HAP-1 (cell line): ENCODE results near the gene MTCL1.

Experiments
- DNase-seq, 2 experiments: peaks; one replicate each; pipeline ENCODE4 v3.0.0-alpha.2; 2016 to 2020; ENCODE audit warnings: low spot score in 2 of 2
- H3K27me3 ChIP-seq: fragments of 250-450 bp; sonication (Bioruptor Pico); 2 replicates; pipeline ENCODE4 v1.5.1; 2020; ENCODE audit warnings: low read depth, mild to moderate bottlenecking, moderate library complexity
- H3K36me3 ChIP-seq: fragments of 250-450 bp; sonication (Bioruptor Pico); replicated peaks from 2 replicates; pipeline ENCODE4 v1.5.1; 2020; ENCODE audit warnings: mild to moderate bottlenecking
- H3K4me1 ChIP-seq: fragments of 250-450 bp; sonication (Bioruptor Pico); 2 replicates; pipeline ENCODE4 v1.5.1; 2020; ENCODE audit warnings: mild to moderate bottlenecking
- H3K4me3 ChIP-seq: fragments of 250-450 bp; sonication (Bioruptor Pico); 2 replicates; pipeline ENCODE4 v1.5.1; 2020; ENCODE audit warnings: mild to moderate bottlenecking, moderate library complexity
- H3K9me3 ChIP-seq: fragments of 250-450 bp; sonication (Bioruptor Pico); 2 replicates; pipeline ENCODE4 v1.5.1; 2020; ENCODE audit warnings: mild to moderate bottlenecking, moderate library complexity
- in situ Hi-C: fragments of 300-500 bp; cut with MboI; formaldehyde crosslinking; loops from 3 replicates; pipeline ENCODE4 v1.14.3; 2020; ENCODE audit warnings: low sequenced_read_pairs, inconsistent platforms, mixed read lengths

The MTCL1 gene

GRCh38 chr18:8673256-8674209 is 31.8 kb upstream of the MTCL1 start:
- Histone ChIP-seq H3K9me3 (no peaks in the 10 kb centered on the region), H3K4me3 (no peak overlapping the region), H3K36me3 (no peaks in the 10 kb centered on the region), H3K27me3 (no peaks in the 10 kb centered on the region), H3K4me1 (no peaks in the 10 kb centered on the region)
- DNase-seq = no peak
- in situ Hi-C loops = no loop called here

DNA sequence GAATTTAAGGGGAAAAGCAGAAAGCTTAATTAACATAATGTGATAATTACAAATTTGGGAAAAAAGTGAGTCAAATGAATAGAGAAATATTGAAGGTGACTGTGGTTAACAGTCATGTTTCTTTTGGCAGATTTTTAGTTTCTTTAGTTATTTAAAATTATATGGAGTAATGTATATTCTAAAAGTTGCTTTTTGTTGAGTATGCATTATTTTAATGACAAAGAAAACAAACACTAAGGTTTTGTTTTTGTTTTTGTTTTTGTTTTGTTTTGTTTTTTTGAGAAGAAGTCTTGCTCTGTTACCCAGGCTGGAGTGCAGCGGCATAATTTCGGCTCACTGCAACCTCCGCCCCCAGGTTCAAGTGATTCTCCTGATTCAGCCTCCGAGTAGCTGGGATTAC is 30.3 kb upstream of the MTCL1 start:
- H3K9me3 ChIP-seq = no peaks in the 10 kb centered on the region
- no peaks in the 10 kb centered on the region for H3K36me3 ChIP-seq
- no peaks in the 10 kb centered on the region for H3K27me3 ChIP-seq
- no peaks in the 10 kb centered on the region for H3K4me1 ChIP-seq
- no peak for DNase-seq
- no peak overlapping the region for H3K4me3 ChIP-seq
- in situ Hi-C loops = no loop called here

DNA sequence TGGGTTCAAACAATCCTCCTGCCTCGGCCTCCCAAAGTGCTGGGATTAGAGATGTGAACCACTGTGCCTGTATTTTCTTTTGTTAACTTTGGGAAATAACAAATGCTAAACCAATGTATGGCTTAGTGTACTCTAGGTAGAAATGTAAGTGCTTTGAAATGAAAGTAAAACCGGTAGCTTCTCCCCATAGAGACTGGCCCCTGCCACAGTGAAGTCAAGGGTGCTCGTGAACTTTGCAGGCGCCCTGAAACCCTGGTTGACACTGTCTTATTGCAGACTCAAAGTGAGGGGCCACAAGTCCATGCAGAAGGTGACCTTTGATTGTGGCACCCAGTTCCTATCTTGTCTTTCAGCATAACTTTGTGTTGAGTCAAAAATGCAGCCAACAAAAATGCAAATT is 24.2 kb upstream of the MTCL1 start:
- no peaks in the 10 kb centered on the region for H3K36me3 ChIP-seq
- no peak for DNase-seq
- no peak overlapping the region for H3K4me3 ChIP-seq
- H3K27me3 ChIP-seq = no peaks in the 10 kb centered on the region
- H3K9me3 ChIP-seq = no peaks in the 10 kb centered on the region
- H3K4me1 ChIP-seq = peaks cover 5% of the 10 kb centered on the region; the same call in 1 of the 2 replicates
- in situ Hi-C loops = no loop called here

DNA sequence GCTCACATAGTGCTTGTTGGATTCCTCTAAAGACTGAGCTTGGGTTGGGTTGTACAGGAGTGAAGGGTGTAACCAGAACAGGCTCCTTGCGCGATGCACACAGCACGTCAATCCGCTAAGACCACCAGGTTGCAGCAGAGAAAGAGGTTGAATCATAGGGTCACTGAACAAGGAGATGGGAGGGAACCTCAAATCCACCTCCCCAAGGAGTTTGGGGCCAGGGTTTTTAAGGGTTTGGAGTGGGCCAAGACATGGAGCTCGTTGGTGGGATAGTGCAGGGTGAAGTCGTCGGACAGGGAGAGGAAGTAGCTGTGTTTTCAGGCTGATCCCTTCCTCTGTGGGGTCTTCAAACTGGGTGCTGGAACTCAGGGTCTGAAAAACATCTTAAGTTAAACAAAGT is 20.8 kb upstream of the MTCL1 start:
- Histone ChIP-seq H3K9me3 (no peaks in the 10 kb centered on the region), H3K27me3 (no peaks in the 10 kb centered on the region), H3K4me3 (no peak overlapping the region), H3K4me1 (peaks cover 11% of the 10 kb centered on the region), H3K36me3 (no peaks in the 10 kb centered on the region)
- in situ Hi-C loops = no loop called here
- no peak for DNase-seq

DNA sequence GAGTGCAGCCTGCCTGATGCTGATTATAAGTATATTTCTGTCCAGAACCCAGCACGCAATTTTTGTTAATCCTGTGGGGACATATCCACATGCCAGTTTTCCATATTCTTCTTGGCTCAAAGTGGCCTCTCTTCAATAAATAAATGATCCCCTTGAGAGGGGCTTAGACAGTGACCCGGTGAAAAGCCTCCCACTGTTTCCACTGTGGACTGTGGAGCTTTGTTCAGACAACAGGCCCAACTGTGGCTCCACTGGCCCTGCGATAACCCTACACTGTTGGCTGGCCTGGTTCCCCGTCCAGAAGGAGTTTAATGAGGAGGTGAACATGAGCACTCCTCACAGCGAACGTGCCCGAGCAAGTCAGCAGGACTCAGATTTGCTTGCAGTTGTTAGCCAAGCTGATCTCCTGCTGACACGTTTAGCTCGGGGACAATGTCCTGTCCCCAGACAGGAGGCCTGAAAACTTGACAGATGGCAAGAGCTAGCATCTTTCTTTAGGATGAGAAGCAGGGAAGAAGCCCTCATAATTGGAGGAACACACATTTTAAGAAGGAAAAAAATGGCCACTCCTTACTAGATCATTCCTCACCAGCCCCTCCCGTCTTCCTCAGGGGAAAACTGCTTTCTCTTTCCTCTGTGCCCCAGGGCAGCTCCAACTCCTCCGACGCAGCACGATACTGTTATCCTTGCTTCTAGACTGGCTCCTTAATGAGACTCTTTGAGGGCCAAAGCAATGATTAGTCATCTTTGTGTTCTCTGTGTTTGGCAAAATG is 20.0 kb upstream of the MTCL1 start:
- no peak overlapping the region for H3K4me3 ChIP-seq
- no peaks in the 10 kb centered on the region for H3K36me3 ChIP-seq
- H3K4me1 ChIP-seq = peaks cover 11% of the 10 kb centered on the region
- no peaks in the 10 kb centered on the region for H3K27me3 ChIP-seq
- H3K9me3 ChIP-seq = no peaks in the 10 kb centered on the region
- in situ Hi-C loops = no loop called here
- DNase-seq = peak; percentile 12 to 28

- Histone ChIP-seq H3K4me1 (peaks cover 11% of the 10 kb centered on the region), H3K27me3 (no peaks in the 10 kb centered on the region), H3K36me3 (no peaks in the 10 kb centered on the region), H3K9me3 (no peaks in the 10 kb centered on the region), H3K4me3 (no peak overlapping the region)
- in situ Hi-C loops = no loop called here
- DNase-seq = no peak
Measured at GRCh38 chr18:8685914-8686216, 19.5 kb upstream of the MTCL1 start.

DNA sequence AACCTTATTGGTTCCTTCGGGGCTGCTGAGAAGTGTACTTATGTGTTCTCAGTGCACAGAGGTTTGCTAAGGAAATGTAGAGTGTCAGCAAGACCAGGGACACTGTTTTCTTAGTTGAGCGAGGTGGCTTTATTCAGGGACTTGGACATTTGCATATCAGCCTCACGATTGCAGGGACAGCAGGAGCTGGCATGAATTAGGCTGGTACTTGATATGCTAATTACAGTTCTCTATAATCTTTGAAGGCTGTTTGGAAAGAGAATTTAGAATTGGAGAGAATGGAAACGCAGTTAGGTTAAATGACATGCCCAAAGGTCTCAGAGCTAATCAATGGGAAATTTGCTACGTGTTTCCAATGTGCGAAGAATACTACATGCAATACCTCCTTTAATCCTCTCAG is 18.7 kb upstream of the MTCL1 start:
- H3K27me3 ChIP-seq = no peaks in the 10 kb centered on the region
- in situ Hi-C loops = no loop called here
- peaks cover 11% of the 10 kb centered on the region for H3K4me1 ChIP-seq
- no peak overlapping the region for H3K4me3 ChIP-seq
- DNase-seq = peak; percentile 45 to 71
- no peaks in the 10 kb centered on the region for H3K36me3 ChIP-seq
- no peaks in the 10 kb centered on the region for H3K9me3 ChIP-seq

- H3K4me3 ChIP-seq = no peak overlapping the region
- no peaks in the 10 kb centered on the region for H3K9me3 ChIP-seq
- no peaks in the 10 kb centered on the region for H3K27me3 ChIP-seq
- H3K4me1 ChIP-seq = peaks cover 11% of the 10 kb centered on the region
- no peaks in the 10 kb centered on the region for H3K36me3 ChIP-seq
- no peak for DNase-seq
- in situ Hi-C loops = no loop called here
Measured at GRCh38 chr18:8688216-8688800, 17.0 kb upstream of the MTCL1 start.

DNA sequence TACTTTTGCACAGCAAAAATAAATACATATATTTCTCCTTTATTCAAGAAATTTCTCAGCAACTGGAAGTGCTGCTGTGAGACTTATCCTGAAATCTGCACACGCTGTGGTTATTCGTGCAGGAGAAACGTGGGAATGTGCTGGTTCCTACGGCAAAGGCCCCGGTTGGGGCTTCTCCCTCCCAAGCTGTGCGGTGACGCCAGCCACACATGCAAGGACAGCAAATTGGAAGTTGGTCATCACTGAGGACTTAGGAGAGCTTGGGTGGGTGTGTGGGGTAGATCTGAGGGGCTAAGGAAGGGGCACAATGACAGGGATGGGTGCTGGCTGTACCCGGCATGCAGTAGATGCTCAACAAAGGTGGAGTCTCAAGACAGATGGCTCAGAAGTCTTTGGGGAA is 16.5 kb upstream of the MTCL1 start:
- peaks cover 11% of the 10 kb centered on the region for H3K4me1 ChIP-seq
- no peaks in the 10 kb centered on the region for H3K27me3 ChIP-seq
- no peak overlapping the region for H3K4me3 ChIP-seq
- in situ Hi-C loops = no loop called here
- no peaks in the 10 kb centered on the region for H3K36me3 ChIP-seq
- H3K9me3 ChIP-seq = no peaks in the 10 kb centered on the region
- DNase-seq = no peak

- Histone ChIP-seq H3K27me3 (no peaks in the 10 kb centered on the region), H3K4me1 (peaks cover 11% of the 10 kb centered on the region), H3K36me3 (no peaks in the 10 kb centered on the region), H3K9me3 (no peaks in the 10 kb centered on the region), H3K4me3 (no peak overlapping the region)
- no peak for DNase-seq
- in situ Hi-C loops = no loop called here
Measured at GRCh38 chr18:8689517-8689916, 15.8 kb upstream of the MTCL1 start.

GRCh38 chr18:8694891-8695290 is 10.5 kb upstream of the MTCL1 start:
- DNase-seq = no peak
- H3K27me3 ChIP-seq = no peaks in the 10 kb centered on the region
- H3K9me3 ChIP-seq = no peaks in the 10 kb centered on the region
- no peak overlapping the region for H3K4me3 ChIP-seq
- H3K4me1 ChIP-seq = no peaks in the 10 kb centered on the region
- H3K36me3 ChIP-seq = no peaks in the 10 kb centered on the region
- in situ Hi-C loops = no loop called here

- in situ Hi-C loops = no loop called here
- H3K4me3 ChIP-seq = no peak overlapping the region
- no peaks in the 10 kb centered on the region for H3K36me3 ChIP-seq
- H3K4me1 ChIP-seq = no peaks in the 10 kb centered on the region
- no peaks in the 10 kb centered on the region for H3K27me3 ChIP-seq
- no peaks in the 10 kb centered on the region for H3K9me3 ChIP-seq
- DNase-seq = no peak
Measured at GRCh38 chr18:8695932-8696517, 9.3 kb upstream of the MTCL1 start.

DNA sequence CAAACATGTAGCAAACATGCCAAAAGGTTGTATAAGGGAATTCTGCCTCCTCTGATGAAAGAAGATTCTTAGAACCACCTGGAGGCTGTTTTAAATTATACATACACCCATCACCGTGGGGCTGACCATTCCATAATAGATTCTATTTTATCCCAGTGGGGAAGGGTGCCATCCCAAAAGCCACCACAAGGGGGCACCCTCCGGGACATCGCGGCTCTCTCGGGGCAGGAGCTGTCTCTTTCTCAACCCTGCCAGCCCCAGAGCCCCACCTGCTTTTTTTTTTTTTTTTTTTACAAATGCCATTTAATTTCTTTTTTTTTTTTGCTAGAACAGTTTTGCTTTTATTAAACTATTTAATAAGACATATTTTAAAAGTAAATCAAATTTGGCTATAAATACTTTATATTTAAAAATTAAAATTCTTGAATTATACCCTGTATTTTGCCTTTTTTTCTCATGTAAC is 8.6 kb upstream of the MTCL1 start:
- no peaks in the 10 kb centered on the region for H3K9me3 ChIP-seq
- H3K27me3 ChIP-seq = no peaks in the 10 kb centered on the region
- H3K4me1 ChIP-seq = no peaks in the 10 kb centered on the region
- in situ Hi-C loops = no loop called here
- DNase-seq = peak; percentile 55 to 83
- H3K4me3 ChIP-seq = no peak overlapping the region
- no peaks in the 10 kb centered on the region for H3K36me3 ChIP-seq

DNA sequence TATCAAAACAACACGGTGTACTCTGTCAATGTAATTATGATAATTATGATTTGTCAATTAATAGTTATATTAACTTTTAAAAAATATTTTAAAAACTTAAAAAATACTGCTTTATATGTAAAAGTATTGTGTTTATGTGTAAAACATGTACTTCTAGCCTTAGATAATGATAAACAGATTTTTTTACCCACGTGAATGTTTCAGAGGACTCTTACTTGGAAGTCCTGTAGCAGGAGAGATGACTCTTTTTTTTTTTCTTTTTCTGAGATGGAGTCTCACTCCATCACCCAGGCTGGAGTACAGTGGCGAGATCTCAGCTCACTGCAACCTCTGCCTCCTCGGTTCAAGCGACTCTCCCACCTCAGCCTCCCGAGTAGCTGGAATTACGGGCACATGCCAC is 6.2 kb upstream of the MTCL1 start:
- no peaks in the 10 kb centered on the region for H3K9me3 ChIP-seq
- no peak overlapping the region for H3K4me3 ChIP-seq
- in situ Hi-C loops = no loop called here
- H3K27me3 ChIP-seq = no peaks in the 10 kb centered on the region
- no peaks in the 10 kb centered on the region for H3K4me1 ChIP-seq
- H3K36me3 ChIP-seq = no peaks in the 10 kb centered on the region
- DNase-seq = no peak
